Tibial nerve (tissue), 4 donors: ENCODE data around the gene MMP3. TPM values are rescaled to one million over a fixed set of nuclear protein-coding genes. Genes with fewer than 3 reads are reported as not detected.

Experiments used
- DNase-seq, 2 donors: peaks; one replicate each; pipeline ENCODE4 v3.0.0-alpha.2; 2019; ENCODE audit warnings: low spot score in 2 of 2
- H3K27ac ChIP-seq, 4 donors: fragments of 200-600 bp; sonication (generic) in 3 of 4; one replicate each; pipeline ENCODE4 v1.5.1; 2017 to 2019; ENCODE audit warnings: mild to moderate bottlenecking in 1 of 4
- H3K27me3 ChIP-seq, 2 donors: fragments of 200-600 bp; sonication (generic) in 1 of 2; one replicate each; pipeline versions ENCODE4 v1.5.1 to v1.6.0; 2017 to 2019
- H3K36me3 ChIP-seq, 3 donors: fragments of 200-600 bp; sonication (generic); one replicate each; pipeline ENCODE4 v1.5.1; 2018 to 2019
- H3K4me1 ChIP-seq, 4 donors: fragments of 200-600 bp; sonication (generic) in 3 of 4; one replicate each; pipeline ENCODE4 v1.5.1; 2017 to 2019
- H3K4me3 ChIP-seq, 4 donors: fragments of 200-600 bp; sonication (generic) in 3 of 4; one replicate each; pipeline ENCODE4 v1.5.1; 2017 to 2019; ENCODE audit warnings: mild to moderate bottlenecking in 1 of 4, moderate library complexity in 1 of 4
- H3K9me3 ChIP-seq, 4 donors: fragments of 200-600 bp; sonication (generic) in 3 of 4; one replicate each; pipeline ENCODE4 v1.5.1; 2017 to 2019
- CTCF ChIP-seq, 5 experiments: fragments of 200-600 bp in 3 of 5; fragments of 450-650 bp in 2 of 5; sonication (generic) in 3 of 5; IDR thresholded peaks; one replicate each; pipeline ENCODE4 v1.5.1; 2016 to 2019; ENCODE audit warnings: antibody characterized with exemption in 5 of 5, mild to moderate bottlenecking in 3 of 5, moderate library complexity in 2 of 5
- EP300 ChIP-seq, 2 donors: sonication (generic); formaldehyde crosslinking; IDR thresholded peaks; one replicate each; pipeline ENCODE4 v1.6.1; 2017; ENCODE audit warnings: antibody characterized with exemption in 2 of 2, mild to moderate bottlenecking in 1 of 2
- POLR2A ChIP-seq, 2 donors: fragments of 450-650 bp; IDR thresholded peaks; one replicate each; pipeline ENCODE4 v1.6.1; 2017; ENCODE audit warnings: antibody characterized with exemption in 2 of 2, mild to moderate bottlenecking in 2 of 2, moderate library complexity in 2 of 2
- WGBS, 2 donors: methylation state at CpG; one replicate each; pipeline ENCODE4 v1.1.5; 2018; 5-methylcytosine and 5-hydroxymethylcytosine counted together
- total RNA-seq, 4 donors: library from RNA; depleted of rRNA; stranded (reverse); fragments of >200 nt; gene quantifications; one replicate each; pipeline ENCODE4 v1.1.0, GENCODE V29; 2016

The MMP3 gene
- total RNA-seq, 4 donors from 2014 or later = 6.1 to 545 (median 85.1) TPM

- H3K27me3 ChIP-seq = no peaks in the 10 kb centered on the region
- WGBS, 2 donors = 23 to 39% methylated on average over 1 of the region's 1 CpG
- H3K4me3 ChIP-seq = no peak overlapping the region
- peaks cover 0 to 16% (median 4%) of the 10 kb centered on the region in 4 donors for H3K4me1 ChIP-seq
- no peak for DNase-seq
- H3K9me3 ChIP-seq = no peaks in the 10 kb centered on the region
- H3K27ac ChIP-seq = peak overlapping the region in 3 of 4 donors; percentile 21 to 64 (median 53)
- TF ChIP-seq EP300 (IDR thresholded peaks at IDR 0.05) = peak in 1 of 2 donors; percentile 32
- TF ChIP-seq POLR2A (IDR thresholded peaks at IDR 0.05) = no peak
- no peaks in the 10 kb centered on the region for H3K36me3 ChIP-seq
These were observed 21.3 kb upstream of the MMP3 start for GRCh38 chr11:102864724-102865123.

- Histone ChIP-seq H3K4me1 (peaks cover 0 to 4% (median 0%) of the 10 kb centered on the region in 4 donors), H3K27me3 (no peaks in the 10 kb centered on the region), H3K27ac (peak overlapping the region in 3 of 4 donors; percentile 4 to 78 (median 13)), H3K36me3 (no peaks in the 10 kb centered on the region), H3K4me3 (no peak overlapping the region), H3K9me3 (no peaks in the 10 kb centered on the region)
- DNase-seq = no peak
- 80 to 82% methylated on average over 2 of the region's 2 CpGs for WGBS, 2 donors
- TF ChIP-seq POLR2A (IDR thresholded peaks at IDR 0.05) (no peak), CTCF (IDR thresholded peaks at IDR 0.05) (no peak), EP300 (IDR thresholded peaks at IDR 0.05) (no peak)
These were observed 10.5 kb upstream of the MMP3 start for GRCh38 chr11:102853956-102854355.

GRCh38 chr11:102853055-102853454 is 9.6 kb upstream of the MMP3 start:
- H3K9me3 ChIP-seq = no peaks in the 10 kb centered on the region
- TF ChIP-seq CTCF (IDR thresholded peaks at IDR 0.05) (no peak), EP300 (IDR thresholded peaks at IDR 0.05) (peak in 1 of 2 donors; percentile 51), POLR2A (IDR thresholded peaks at IDR 0.05) (no peak)
- H3K4me3 ChIP-seq = no peak overlapping the region
- no peaks in the 10 kb centered on the region for H3K36me3 ChIP-seq
- peak overlapping the region in 3 of 4 donors; percentile 10 to 78 (median 49) for H3K27ac ChIP-seq
- no peak for DNase-seq
- 73 to 75% methylated on average over 3 of the region's 3 CpGs for WGBS, 2 donors
- H3K4me1 ChIP-seq = peaks cover 0 to 4% (median 0%) of the 10 kb centered on the region in 4 donors
- H3K27me3 ChIP-seq = no peaks in the 10 kb centered on the region

- no peak overlapping the region for H3K4me3 ChIP-seq
- TF ChIP-seq POLR2A (IDR thresholded peaks at IDR 0.05) (no peak), EP300 (IDR thresholded peaks at IDR 0.05) (no peak), CTCF (IDR thresholded peaks at IDR 0.05) (no peak)
- H3K27me3 ChIP-seq = no peaks in the 10 kb centered on the region
- H3K9me3 ChIP-seq = no peaks in the 10 kb centered on the region
- H3K4me1 ChIP-seq = peaks cover 0 to 4% (median 0%) of the 10 kb centered on the region in 4 donors
- H3K27ac ChIP-seq = no peak overlapping the region
- H3K36me3 ChIP-seq = no peaks in the 10 kb centered on the region
- DNase-seq = no peak
- WGBS, 2 donors = 50 to 74% methylated on average over 7 of the region's 7 CpGs
These were observed 7.8 kb upstream of the MMP3 start for GRCh38 chr11:102850973-102851745.

- no peak for DNase-seq
- Histone ChIP-seq H3K4me3 (no peak overlapping the region), H3K4me1 (peaks cover 0 to 4% (median 0%) of the 10 kb centered on the region in 4 donors), H3K9me3 (no peaks in the 10 kb centered on the region), H3K27ac (no peak overlapping the region), H3K27me3 (no peaks in the 10 kb centered on the region), H3K36me3 (no peaks in the 10 kb centered on the region)
- TF ChIP-seq EP300 (IDR thresholded peaks at IDR 0.05) = no peak
- 49 to 56% methylated on average over 1 of the region's 1 CpG for WGBS, 2 donors
These were observed 5.9 kb upstream of the MMP3 start for GRCh38 chr11:102849311-102849710.

GRCh38 chr11:102846292-102846691 is 2.9 kb upstream of the MMP3 start:
- H3K27me3 ChIP-seq = no peaks in the 10 kb centered on the region
- no peaks in the 10 kb centered on the region for H3K36me3 ChIP-seq
- H3K4me3 ChIP-seq = no peak overlapping the region
- no peak overlapping the region for H3K27ac ChIP-seq
- TF ChIP-seq EP300 (IDR thresholded peaks at IDR 0.05) (no peak), CTCF (IDR thresholded peaks at IDR 0.05) (no peak), POLR2A (IDR thresholded peaks at IDR 0.05) (no peak)
- DNase-seq = no peak
- no peaks in the 10 kb centered on the region for H3K9me3 ChIP-seq
- peaks cover 0 to 2% (median 0%) of the 10 kb centered on the region in 4 donors for H3K4me1 ChIP-seq
- 59 to 60% methylated on average over 3 of the region's 3 CpGs for WGBS, 2 donors
